ENCODE measurements around the gene MCMBP. TPM values are rescaled to one million over a fixed set of nuclear protein-coding genes. Genes with fewer than 3 reads are reported as not detected.

The MCMBP gene
- total RNA-seq, 2 donors from 2014 or later: 34.8 to 59.8 TPM

DNA sequence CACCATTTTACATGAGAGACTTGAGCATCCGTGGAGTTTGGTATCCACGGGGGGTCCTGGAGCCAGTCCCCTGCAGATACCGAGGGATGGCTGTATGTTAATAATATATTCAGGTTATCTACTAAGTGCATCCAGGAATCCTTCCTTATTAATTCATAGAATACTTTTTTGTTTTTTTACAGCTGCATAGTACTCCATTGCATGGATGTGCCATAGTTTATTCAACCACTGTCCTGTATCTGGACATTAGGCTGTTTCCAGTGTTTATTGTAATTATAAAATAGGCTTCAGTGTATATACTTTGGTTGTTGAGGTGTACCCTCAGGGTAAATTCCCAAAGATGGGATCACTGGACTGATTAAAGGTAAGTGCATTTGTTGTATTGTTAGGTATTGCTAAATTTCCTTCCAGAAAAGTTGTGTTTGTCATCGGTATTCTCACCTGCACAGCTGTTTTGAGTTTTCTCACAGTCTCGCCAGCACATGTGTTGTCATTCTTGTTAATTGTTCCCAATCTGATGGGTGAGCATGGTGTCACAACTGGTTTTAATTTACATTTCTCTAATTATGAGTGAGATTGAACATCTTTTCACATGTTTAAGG is 91.7 kb downstream of the MCMBP start:
- TF ChIP-seq, protein P1, sequence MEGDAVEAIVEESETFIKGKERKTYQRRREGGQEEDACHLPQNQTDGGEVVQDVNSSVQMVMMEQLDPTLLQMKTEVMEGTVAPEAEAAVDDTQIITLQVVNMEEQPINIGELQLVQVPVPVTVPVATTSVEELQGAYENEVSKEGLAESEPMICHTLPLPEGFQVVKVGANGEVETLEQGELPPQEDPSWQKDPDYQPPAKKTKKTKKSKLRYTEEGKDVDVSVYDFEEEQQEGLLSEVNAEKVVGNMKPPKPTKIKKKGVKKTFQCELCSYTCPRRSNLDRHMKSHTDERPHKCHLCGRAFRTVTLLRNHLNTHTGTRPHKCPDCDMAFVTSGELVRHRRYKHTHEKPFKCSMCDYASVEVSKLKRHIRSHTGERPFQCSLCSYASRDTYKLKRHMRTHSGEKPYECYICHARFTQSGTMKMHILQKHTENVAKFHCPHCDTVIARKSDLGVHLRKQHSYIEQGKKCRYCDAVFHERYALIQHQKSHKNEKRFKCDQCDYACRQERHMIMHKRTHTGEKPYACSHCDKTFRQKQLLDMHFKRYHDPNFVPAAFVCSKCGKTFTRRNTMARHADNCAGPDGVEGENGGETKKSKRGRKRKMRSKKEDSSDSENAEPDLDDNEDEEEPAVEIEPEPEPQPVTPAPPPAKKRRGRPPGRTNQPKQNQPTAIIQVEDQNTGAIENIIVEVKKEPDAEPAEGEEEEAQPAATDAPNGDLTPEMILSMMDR (IDR thresholded peaks at IDR 0.05): no peak
- H3K27ac ChIP-seq: no peak overlapping the region
- no peak overlapping the region for H3K4me3 ChIP-seq
- H3K27me3 ChIP-seq (replicated peaks; ENCODE audit: insufficient read depth): no peaks in the 10 kb centered on the region
- DNase-seq (ENCODE audit: low spot score) (no peak), ATAC-seq (ENCODE audit: insufficient number of reproducible peaks, low FRiP score, low read depth) (no peak)
- H3K36me3 ChIP-seq: no peaks in the 10 kb centered on the region
- H3K4me1 ChIP-seq (ENCODE audit: control insufficient read depth in 1 of 2, low read depth in 2 of 2): no peaks in the 10 kb centered on the region
- no peaks in the 10 kb centered on the region for H3K9me3 ChIP-seq

Other genes with a start within 250 kb of the MCMBP start
- 10 to 100 TPM; 48.9 to 87.6 TPM for gene BAG3, start 221.5 kb downstream of the MCMBP start, total RNA-seq
- gene INPP5F, start 146.8 kb downstream of the MCMBP start, total RNA-seq: 10 to 100 TPM; 17.1 to 23.7 TPM
- gene SEC23IP, start 19.9 kb upstream of the MCMBP start, total RNA-seq: 10 to 100 TPM; 17.9 to 20.9 TPM

All from thoracic aorta (tissue), 2 donors.